Peyer's patch (tissue), 4 donors: ENCODE measurements around the gene PIK3R5.

Source experiments
- POLR2A ChIP-seq, 2 donors: fragments of 450-650 bp; IDR thresholded peaks; one replicate each; pipeline ENCODE4 v1.5.1; 2017; ENCODE audit warnings: antibody characterized with exemption in 2 of 2, mild to moderate bottlenecking in 2 of 2, moderate library complexity in 2 of 2
- TF ChIP-seq, protein P1 (sequence below), 6 experiments: fragments of 450-650 bp in 4 of 6; fragments of 200-600 bp in 2 of 6; sonication (generic) in 1 of 6; IDR thresholded peaks; one replicate each; pipeline ENCODE4 v1.5.1; 2017 to 2019; ENCODE audit warnings: antibody characterized with exemption in 6 of 6, mild to moderate bottlenecking in 3 of 6, moderate library complexity in 1 of 6

DNA sequence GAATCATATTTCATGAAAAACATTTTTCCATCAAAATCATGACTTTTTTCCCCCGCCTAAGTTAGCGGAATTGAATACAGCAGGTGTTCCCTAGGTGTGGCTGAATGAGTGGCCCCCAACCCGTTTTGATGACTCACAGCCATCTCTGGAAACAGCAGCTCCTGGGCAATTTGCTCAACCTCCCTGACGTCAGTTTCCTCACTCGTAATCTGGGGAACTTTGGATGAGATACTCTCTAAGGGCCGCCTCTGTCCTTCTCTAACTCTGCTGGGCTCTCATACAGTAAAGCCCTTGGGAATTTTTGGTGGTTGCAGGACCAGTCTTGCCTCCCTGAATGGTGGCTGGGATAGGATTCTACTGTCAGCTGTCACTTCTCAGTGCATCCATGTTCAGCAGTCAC is 44.2 kb upstream of the PIK3R5 start:
- TF ChIP-seq, protein P1, sequence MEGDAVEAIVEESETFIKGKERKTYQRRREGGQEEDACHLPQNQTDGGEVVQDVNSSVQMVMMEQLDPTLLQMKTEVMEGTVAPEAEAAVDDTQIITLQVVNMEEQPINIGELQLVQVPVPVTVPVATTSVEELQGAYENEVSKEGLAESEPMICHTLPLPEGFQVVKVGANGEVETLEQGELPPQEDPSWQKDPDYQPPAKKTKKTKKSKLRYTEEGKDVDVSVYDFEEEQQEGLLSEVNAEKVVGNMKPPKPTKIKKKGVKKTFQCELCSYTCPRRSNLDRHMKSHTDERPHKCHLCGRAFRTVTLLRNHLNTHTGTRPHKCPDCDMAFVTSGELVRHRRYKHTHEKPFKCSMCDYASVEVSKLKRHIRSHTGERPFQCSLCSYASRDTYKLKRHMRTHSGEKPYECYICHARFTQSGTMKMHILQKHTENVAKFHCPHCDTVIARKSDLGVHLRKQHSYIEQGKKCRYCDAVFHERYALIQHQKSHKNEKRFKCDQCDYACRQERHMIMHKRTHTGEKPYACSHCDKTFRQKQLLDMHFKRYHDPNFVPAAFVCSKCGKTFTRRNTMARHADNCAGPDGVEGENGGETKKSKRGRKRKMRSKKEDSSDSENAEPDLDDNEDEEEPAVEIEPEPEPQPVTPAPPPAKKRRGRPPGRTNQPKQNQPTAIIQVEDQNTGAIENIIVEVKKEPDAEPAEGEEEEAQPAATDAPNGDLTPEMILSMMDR (IDR thresholded peaks at IDR 0.05) = no peak
- TF ChIP-seq POLR2A (IDR thresholded peaks at IDR 0.05) = no peak
